H1 (cell line): ENCODE data around the gene FLVCR2. TPM values are rescaled to one million over a fixed set of nuclear protein-coding genes. Genes with fewer than 3 reads are reported as not detected.
A peak's percentile ranks its signal among the peaks of the same experiment; 100 is the strongest.

ENCODE experiments used
- HDAC2 ChIP-seq, 2 experiments: fragments of 300-600 bp in 1 of 2; sonication (generic) in 1 of 2; IDR thresholded peaks; 2 replicates each; pipeline ENCODE4 v1.6.1; 2011 to 2012; ENCODE audit warnings: low read depth in 2 of 2, low read length in 2 of 2, mild to moderate bottlenecking in 2 of 2, moderate library complexity in 2 of 2, borderline replicate concordance in 1 of 2, inconsistent platforms in 1 of 2
- polyA plus RNA-seq, 7 experiments: library from polyadenylated mRNA; depleted of rRNA in 3 of 7; stranded (reverse) in 5 of 7; unstranded in 2 of 7; fragments of >200 nt in 5 of 7; fragments of 200-250 nt in 2 of 7; gene quantifications; 1 replicate in 5 of 7; 2 replicates in 1 of 7; 4 replicates in 1 of 7; pipeline versions ENCODE4 v1.2.1 to v1.2.3, GENCODE V29; 2011 to 2013; ENCODE audit warnings: missing spikeins in 2 of 7, mixed read lengths in 2 of 7
- total RNA-seq: library from RNA; stranded (reverse); fragmentation: NEBNext Ultra II Directional; extraction: Animal tissue kit (Norgen Biotek cat#: 25700); gene quantifications from 2 replicates; pipeline ENCODE4 v1.2.1, GENCODE V29; 2021

The FLVCR2 gene
- total and polyA plus RNA-seq, 2 of the 8 experiments (the other 6 are each of a cell fraction or from before 2014, with no cell fraction given), result 7.1 to 8.2 TPM

GRCh38 chr14:75578786-75579337 lies 442 bp downstream of the FLVCR2 start (continued):
- 0 out of 4 replicates have a peak, but pooled peaks of 1 of the 2 experiments have one; percentile 18 for TF ChIP-seq HDAC2 (IDR thresholded peaks at IDR 0.05; ENCODE audit: borderline replicate concordance in 1 of 2, low read depth in 2 of 2, low read length in 2 of 2)
